HepG2 (cell line): ENCODE results near the gene TMEM233. TPM values are rescaled to one million over a fixed set of nuclear protein-coding genes. Genes with fewer than 3 reads are reported as not detected.

Source experiments
- ATAC-seq: fragments of 200-7000 bp; cut with Tn5 transposase; 3 replicates; pipeline ENCODE4 v1.9.1; 2020; ENCODE audit warnings: mild to moderate bottlenecking, moderate library complexity
- BruUV-seq: library from RNA; stranded (reverse); fragments of 400-500 nt; replicated peaks from 2 replicates; lab custom pipeline; 2021; lab: Mats Ljungman, UMichigan
- CTCF ChIA-PET: fragments of 300-600 bp; formaldehyde crosslinking; extraction: SDS; loops from one replicate; lab custom pipeline; 2021; ENCODE audit warnings: low total read pairs, inconsistent platforms, low intra/inter-chr PET ratio; lab: Yijun Ruan, JAX
- POLR2A ChIA-PET: fragments of 350-600 bp; sonication (Branson Sonifier 250); formaldehyde crosslinking; loops from one replicate; lab custom pipeline; 2020; ENCODE audit warnings: antibody characterized with exemption, inconsistent platforms; lab: Yijun Ruan, JAX
- DNase-seq: peaks from one replicate; pipeline ENCODE4 v3.0.0-alpha.2; 2015; ENCODE audit warnings: low spot score
- FAIRE-seq: peaks from 3 replicates; lab custom pipeline; 2011; peaks lifted over from hg19 to GRCh38; lab: Jason Lieb, UNC
- H2AFZ ChIP-seq: one replicate; pipeline ENCODE4 v1.6.1; 2011; ENCODE audit warnings: low read length, inconsistent platforms
- H3K27ac ChIP-seq: fragments of 300-600 bp; 3 replicates; pipeline ENCODE4 v1.8.0; 2011; ENCODE audit warnings: mixed run types, mild to moderate bottlenecking, mixed read lengths, low read length, inconsistent platforms; ENCODE audit not compliant: insufficient read depth; ENCODE audit errors: extremely low read length
- H3K27me3 ChIP-seq, 2 experiments: fragments of 200-600 bp in 1 of 2; 2 replicates in 1 of 2; 3 replicates in 1 of 2; pipeline versions ENCODE4 v1.6.0 to v1.8.0; 2011; ENCODE audit warnings: low read length in 2 of 2, mild to moderate bottlenecking in 2 of 2, moderate library complexity in 2 of 2, inconsistent platforms in 1 of 2; ENCODE audit not compliant: insufficient read depth in 2 of 2, control insufficient read depth in 1 of 2
- H3K36me3 ChIP-seq, 2 experiments: fragments of 200-600 bp in 1 of 2; replicated peaks in 1 of 2; 2 replicates in 1 of 2; 3 replicates in 1 of 2; pipeline versions ENCODE4 v1.5.1 to v1.8.0; 2011; ENCODE audit warnings: low read length in 2 of 2, inconsistent platforms in 1 of 2; ENCODE audit not compliant: insufficient read depth in 2 of 2, control insufficient read depth in 1 of 2
- H3K4me1 ChIP-seq: 2 replicates; pipeline ENCODE4 v1.5.1; 2012; ENCODE audit warnings: low read length, inconsistent platforms; ENCODE audit not compliant: insufficient read depth
- H3K4me2 ChIP-seq: 2 replicates; pipeline ENCODE4 v1.6.0; 2011; ENCODE audit warnings: low read depth, low read length, inconsistent platforms
- H3K4me3 ChIP-seq, 3 experiments: fragments of 200-600 bp in 1 of 3; sonication (generic), shearing (Covaris generic) in 1 of 3; replicated peaks in 1 of 3; 2 replicates each; pipeline ENCODE4 v1.5.1; 2011 to 2016; ENCODE audit warnings: low read length in 3 of 3, inconsistent platforms in 2 of 3, low read depth in 2 of 3, mild to moderate bottlenecking in 2 of 3, control low read depth in 1 of 3, mixed read lengths in 1 of 3; ENCODE audit not compliant: insufficient read depth in 1 of 3
- H3K79me2 ChIP-seq: one replicate; pipeline ENCODE4 v1.6.1; 2011; ENCODE audit warnings: low read length, inconsistent platforms; ENCODE audit not compliant: insufficient read depth
- H3K9ac ChIP-seq: 2 replicates; pipeline ENCODE4 v1.6.0; 2011; ENCODE audit warnings: mild to moderate bottlenecking, low read depth, low read length, inconsistent platforms; ENCODE audit not compliant: insufficient read depth
- H3K9me3 ChIP-seq: 2 replicates; pipeline ENCODE4 v1.5.1; 2012; ENCODE audit warnings: mild to moderate bottlenecking, low read length
- H4K20me1 ChIP-seq: 2 replicates; pipeline ENCODE4 v1.6.0; 2011; ENCODE audit warnings: inconsistent platforms, mild to moderate bottlenecking, low read length, moderate library complexity; ENCODE audit not compliant: insufficient read depth
- ARNT ChIP-seq: fragments of 450-650 bp; IDR thresholded peaks from 2 replicates; pipeline ENCODE4 v1.6.1; 2017
- CBX2 ChIP-seq, 2 experiments: fragments of 200-600 bp in 1 of 2; sonication (generic); formaldehyde crosslinking in 1 of 2; IDR thresholded peaks; 2 replicates each; pipeline versions ENCODE4 v1.7.0 to v1.8.1; 2018 to 2022; ENCODE audit warnings: low read depth in 2 of 2, low read length in 1 of 2, mild to moderate bottlenecking in 1 of 2, missing genetic modification reagents in 1 of 2
- CENPT ChIP-seq: sonication (generic); formaldehyde crosslinking; IDR thresholded peaks from 2 replicates; pipeline ENCODE4 v1.8.0; 2022; ENCODE audit warnings: low read depth, mild to moderate bottlenecking, moderate library complexity, missing genetic modification reagents
- DMAP1 ChIP-seq: IDR thresholded peaks from 2 replicates; pipeline ENCODE4 v1.6.1; 2016
- REPIN1 ChIP-seq: sonication (generic); formaldehyde crosslinking; IDR thresholded peaks from 2 replicates; pipeline ENCODE4 v1.8.0; 2022; ENCODE audit warnings: missing genetic modification reagents, low read depth, mild to moderate bottlenecking, borderline replicate concordance
- SP2 ChIP-seq: sonication (generic); formaldehyde crosslinking; IDR thresholded peaks from 2 replicates; pipeline ENCODE4 v1.5.1; 2020; ENCODE audit warnings: mild to moderate bottlenecking, missing genetic modification reagents
- STAT6 ChIP-seq: sonication (generic); formaldehyde crosslinking; IDR thresholded peaks from 2 replicates; pipeline ENCODE4 v1.4.0; 2020; ENCODE audit warnings: missing genetic modification reagents, mild to moderate bottlenecking, borderline replicate concordance
- USF2 ChIP-seq, 2 experiments: sonication (generic) in 1 of 2; formaldehyde crosslinking in 1 of 2; IDR thresholded peaks; 2 replicates each; pipeline versions ENCODE4 v1.5.1 to v1.6.1; 2011 to 2020; ENCODE audit warnings: borderline replicate concordance in 1 of 2, low read depth in 1 of 2, low read length in 1 of 2, mild to moderate bottlenecking in 1 of 2, missing genetic modification reagents in 1 of 2, moderate library complexity in 1 of 2
- XBP1 ChIP-seq: sonication (generic); formaldehyde crosslinking; IDR thresholded peaks from 2 replicates; pipeline ENCODE4 v1.5.0; 2020; ENCODE audit warnings: missing genetic modification reagents
- ZBTB39 ChIP-seq: sonication (generic); formaldehyde crosslinking; IDR thresholded peaks from 2 replicates; pipeline ENCODE4 v1.5.0; 2020; ENCODE audit warnings: missing genetic modification reagents
- ZNF558 ChIP-seq: sonication (generic); formaldehyde crosslinking; IDR thresholded peaks from 2 replicates; pipeline ENCODE4 v1.9.0; 2022; ENCODE audit warnings: mild to moderate bottlenecking, missing genetic modification reagents, borderline replicate concordance
- ZNF674 ChIP-seq: sonication (generic); formaldehyde crosslinking; IDR thresholded peaks from 2 replicates; pipeline ENCODE4 v1.5.0; 2020; ENCODE audit warnings: low read depth, mild to moderate bottlenecking, missing genetic modification reagents
- WGBS: methylation state at CpG from one replicate; pipeline ENCODE4 v1.1.6; 2017; ENCODE audit warnings: low lambda C conversion rate; 5-methylcytosine and 5-hydroxymethylcytosine counted together
- in situ Hi-C: cut with HindIII; loops from 2 replicates; pipeline ENCODE4 v1.10.0; 2017; ENCODE audit warnings: low pct_unique_long_range_greater_than_20kb; ENCODE audit not compliant: extremely low pct_ligation_motif_present
- intact Hi-C: fragments of 100-400 bp; cut with micrococcal nuclease; formaldehyde crosslinking; loops from one replicate; pipeline ENCODE4 v1.10.0; 2022; ENCODE audit not compliant: unreplicated experiment
- polyA plus RNA-seq, 8 experiments: library from polyadenylated mRNA; depleted of rRNA in 3 of 8; stranded (reverse) in 7 of 8; unstranded in 1 of 8; fragments of >200 nt; fragmentation: Illumina TruSeq in 4 of 8; extraction: Trizol in 4 of 8; gene quantifications; 2 replicates each; pipeline versions ENCODE4 v1.2.1 to v1.2.3, GENCODE V29; 2011 to 2016; ENCODE audit warnings: low read depth in 4 of 8, missing spikeins in 1 of 8, mixed read lengths in 1 of 8; ENCODE audit not compliant: insufficient read depth in 1 of 8
- total RNA-seq, 5 experiments: library from RNA; depleted of rRNA; stranded (reverse); fragments of >200 nt; fragmentation: Illumina TruSeq; extraction: Trizol; gene quantifications; 2 replicates each; pipeline ENCODE4 v1.2.3, GENCODE V29; 2016; ENCODE audit warnings: low read depth in 1 of 5
- TF ChIP-seq, protein P1 (sequence below): sonication (generic); formaldehyde crosslinking; IDR thresholded peaks from 2 replicates; pipeline ENCODE4 v1.4.0; 2020; ENCODE audit warnings: missing genetic modification reagents, borderline replicate concordance

The TMEM233 gene
- total and polyA plus RNA-seq, 2 of the 13 experiments (the other 11 are each of a cell fraction or from before 2014, with no cell fraction given), result 0.03 TPM; not detected in 1

GRCh38 chr12:119547001-119547400 lies 46.6 kb upstream of the TMEM233 start:
- no peak overlapping the region for H3K4me3 ChIP-seq
- H4K20me1 ChIP-seq, result peaks cover 2% of the 10 kb centered on the region; the same call in 1 of the 2 replicates
- ChIA-PET POLR2A (no interaction called here), CTCF (no interaction called here)
- no peak overlapping the region for H3K27ac ChIP-seq
- WGBS, result 0% methylated on average over 1 of the region's 1 CpG
- no peaks in the 10 kb centered on the region for H3K79me2 ChIP-seq
- no peak overlapping the region for H3K4me2 ChIP-seq
- BruUV-seq, result no TSS peak
- DNase-seq (no peak), ATAC-seq (no peak), FAIRE-seq (no peak)
- H3K27me3 ChIP-seq, result peaks cover 0 to 4% of the 10 kb centered on the region in 2 experiments; a peak in 1 of 5 replicates
- TF ChIP-seq DMAP1, result no peak
- TF ChIP-seq XBP1, result no peak
- no peak for TF ChIP-seq STAT6 (CRISPR knock-in tag)
- no peak for TF ChIP-seq CBX2 (IDR thresholded peaks at IDR 0.05; ENCODE audit: low read depth, low read length)
- TF ChIP-seq CBX2 (CRISPR knock-in tag; IDR thresholded peaks at IDR 0.05; ENCODE audit: low read depth), result no peak
- TF ChIP-seq SP2 (CRISPR knock-in tag), result no peak
- TF ChIP-seq USF2 (IDR thresholded peaks at IDR 0.05; ENCODE audit: low read depth, low read length), result no peak
- TF ChIP-seq USF2 (CRISPR knock-in tag; IDR thresholded peaks at IDR 0.05; ENCODE audit: borderline replicate concordance), result no peak
- TF ChIP-seq ZBTB39 (CRISPR knock-in tag), result no peak
- no peak for TF ChIP-seq ZNF558 (CRISPR knock-in tag)
- TF ChIP-seq ZNF674 (CRISPR knock-in tag), result no peak
- TF ChIP-seq ARNT, result no peak
- TF ChIP-seq CENPT (CRISPR knock-in tag), result no peak
- TF ChIP-seq, protein P1, sequence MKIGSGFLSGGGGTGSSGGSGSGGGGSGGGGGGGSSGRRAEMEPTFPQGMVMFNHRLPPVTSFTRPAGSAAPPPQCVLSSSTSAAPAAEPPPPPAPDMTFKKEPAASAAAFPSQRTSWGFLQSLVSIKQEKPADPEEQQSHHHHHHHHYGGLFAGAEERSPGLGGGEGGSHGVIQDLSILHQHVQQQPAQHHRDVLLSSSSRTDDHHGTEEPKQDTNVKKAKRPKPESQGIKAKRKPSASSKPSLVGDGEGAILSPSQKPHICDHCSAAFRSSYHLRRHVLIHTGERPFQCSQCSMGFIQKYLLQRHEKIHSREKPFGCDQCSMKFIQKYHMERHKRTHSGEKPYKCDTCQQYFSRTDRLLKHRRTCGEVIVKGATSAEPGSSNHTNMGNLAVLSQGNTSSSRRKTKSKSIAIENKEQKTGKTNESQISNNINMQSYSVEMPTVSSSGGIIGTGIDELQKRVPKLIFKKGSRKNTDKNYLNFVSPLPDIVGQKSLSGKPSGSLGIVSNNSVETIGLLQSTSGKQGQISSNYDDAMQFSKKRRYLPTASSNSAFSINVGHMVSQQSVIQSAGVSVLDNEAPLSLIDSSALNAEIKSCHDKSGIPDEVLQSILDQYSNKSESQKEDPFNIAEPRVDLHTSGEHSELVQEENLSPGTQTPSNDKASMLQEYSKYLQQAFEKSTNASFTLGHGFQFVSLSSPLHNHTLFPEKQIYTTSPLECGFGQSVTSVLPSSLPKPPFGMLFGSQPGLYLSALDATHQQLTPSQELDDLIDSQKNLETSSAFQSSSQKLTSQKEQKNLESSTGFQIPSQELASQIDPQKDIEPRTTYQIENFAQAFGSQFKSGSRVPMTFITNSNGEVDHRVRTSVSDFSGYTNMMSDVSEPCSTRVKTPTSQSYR (CRISPR knock-in tag), result no peak
- no peak for TF ChIP-seq REPIN1 (CRISPR knock-in tag)
- H3K4me1 ChIP-seq, result no peaks in the 10 kb centered on the region
- no peak overlapping the region for H2AFZ ChIP-seq
- H3K36me3 ChIP-seq, result no peaks in the 10 kb centered on the region
- no peaks in the 10 kb centered on the region for H3K9me3 ChIP-seq
- in situ Hi-C loops (no loop called here), intact Hi-C loops (no loop called here)
- H3K9ac ChIP-seq, result no peak overlapping the region
